Measurements from ENCODE around the gene RDH5. TPM values are rescaled to one million over a fixed set of nuclear protein-coding genes. Genes with fewer than 3 reads are reported as not detected.

RDH5 gene
- total RNA-seq, 4 donors from 2014 or later, result 0.94 to 9.7 (median 6.8) TPM

- 90 to 93% methylated on average over 5 of the region's 5 CpGs for WGBS, 2 donors
- intact Hi-C loops (cut with DNase I), result no loop called here
Observed at GRCh38 chr12:55679691-55680090, 40.5 kb upstream of the RDH5 start.

DNA sequence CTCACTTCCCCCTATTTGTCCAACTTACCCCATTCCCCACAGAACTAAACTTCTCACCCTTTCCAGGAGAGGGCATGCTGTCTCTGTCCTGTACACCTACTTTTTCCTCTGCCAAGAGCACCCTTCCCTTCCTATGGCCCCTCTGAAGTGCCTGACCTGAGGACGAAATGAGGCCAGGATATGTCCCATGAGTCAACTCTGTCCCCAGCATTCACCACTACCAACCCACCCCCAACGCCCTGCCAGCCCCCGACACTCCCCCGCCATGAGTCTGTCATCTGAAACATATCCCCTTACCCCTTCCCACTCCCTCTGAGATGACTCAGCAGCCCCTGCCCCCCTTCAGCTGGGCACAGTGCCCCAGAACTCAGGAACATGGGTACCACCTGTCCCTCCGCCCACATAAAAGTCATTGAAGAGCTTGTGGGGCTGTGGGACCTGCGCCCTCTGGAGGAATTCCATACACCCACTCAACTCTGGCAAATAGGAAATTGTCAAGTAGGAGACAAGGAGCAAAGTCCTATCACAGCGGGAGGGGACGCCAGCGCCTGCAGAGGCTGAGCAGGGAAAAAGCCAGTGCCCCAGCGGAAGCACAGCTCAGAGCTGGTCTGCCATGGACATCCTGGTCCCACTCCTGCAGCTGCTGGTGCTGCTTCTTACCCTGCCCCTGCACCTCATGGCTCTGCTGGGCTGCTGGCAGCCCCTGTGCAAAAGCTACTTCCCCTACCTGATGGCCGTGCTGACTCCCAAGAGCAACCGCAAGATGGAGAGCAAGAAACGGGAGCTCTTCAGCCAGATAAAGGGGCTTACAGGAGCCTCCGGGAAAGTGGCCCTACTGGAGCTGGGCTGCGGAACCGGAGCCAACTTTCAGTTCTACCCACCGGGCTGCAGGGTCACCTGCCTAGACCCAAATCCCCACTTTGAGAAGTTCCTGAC is 38.8 kb upstream of the RDH5 start:
- no peak overlapping the region for H3K27ac ChIP-seq
- intact Hi-C loops (cut with DNase I), result no loop called here
- peak; percentile 74 to 89 for DNase-seq

More at GRCh38 chr12:55679691-55680090, 40.5 kb upstream of the RDH5 start:
- DNase-seq, result no peak
- no peak for TF ChIP-seq POLR2A (IDR thresholded peaks at IDR 0.05)
- TF ChIP-seq, protein P1, sequence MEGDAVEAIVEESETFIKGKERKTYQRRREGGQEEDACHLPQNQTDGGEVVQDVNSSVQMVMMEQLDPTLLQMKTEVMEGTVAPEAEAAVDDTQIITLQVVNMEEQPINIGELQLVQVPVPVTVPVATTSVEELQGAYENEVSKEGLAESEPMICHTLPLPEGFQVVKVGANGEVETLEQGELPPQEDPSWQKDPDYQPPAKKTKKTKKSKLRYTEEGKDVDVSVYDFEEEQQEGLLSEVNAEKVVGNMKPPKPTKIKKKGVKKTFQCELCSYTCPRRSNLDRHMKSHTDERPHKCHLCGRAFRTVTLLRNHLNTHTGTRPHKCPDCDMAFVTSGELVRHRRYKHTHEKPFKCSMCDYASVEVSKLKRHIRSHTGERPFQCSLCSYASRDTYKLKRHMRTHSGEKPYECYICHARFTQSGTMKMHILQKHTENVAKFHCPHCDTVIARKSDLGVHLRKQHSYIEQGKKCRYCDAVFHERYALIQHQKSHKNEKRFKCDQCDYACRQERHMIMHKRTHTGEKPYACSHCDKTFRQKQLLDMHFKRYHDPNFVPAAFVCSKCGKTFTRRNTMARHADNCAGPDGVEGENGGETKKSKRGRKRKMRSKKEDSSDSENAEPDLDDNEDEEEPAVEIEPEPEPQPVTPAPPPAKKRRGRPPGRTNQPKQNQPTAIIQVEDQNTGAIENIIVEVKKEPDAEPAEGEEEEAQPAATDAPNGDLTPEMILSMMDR (IDR thresholded peaks at IDR 0.05), result no peak
- H3K36me3 ChIP-seq, result no peaks in the 10 kb centered on the region
- no peak overlapping the region for H3K4me3 ChIP-seq (replicated peaks in 1 of 3)
- H3K9me3 ChIP-seq, result no peaks in the 10 kb centered on the region
- no peak overlapping the region for H3K27ac ChIP-seq
- peaks cover 10 to 13% of the 10 kb centered on the region in 2 donors for H3K4me1 ChIP-seq
- H3K27me3 ChIP-seq, result no peaks in the 10 kb centered on the region

DNA sequence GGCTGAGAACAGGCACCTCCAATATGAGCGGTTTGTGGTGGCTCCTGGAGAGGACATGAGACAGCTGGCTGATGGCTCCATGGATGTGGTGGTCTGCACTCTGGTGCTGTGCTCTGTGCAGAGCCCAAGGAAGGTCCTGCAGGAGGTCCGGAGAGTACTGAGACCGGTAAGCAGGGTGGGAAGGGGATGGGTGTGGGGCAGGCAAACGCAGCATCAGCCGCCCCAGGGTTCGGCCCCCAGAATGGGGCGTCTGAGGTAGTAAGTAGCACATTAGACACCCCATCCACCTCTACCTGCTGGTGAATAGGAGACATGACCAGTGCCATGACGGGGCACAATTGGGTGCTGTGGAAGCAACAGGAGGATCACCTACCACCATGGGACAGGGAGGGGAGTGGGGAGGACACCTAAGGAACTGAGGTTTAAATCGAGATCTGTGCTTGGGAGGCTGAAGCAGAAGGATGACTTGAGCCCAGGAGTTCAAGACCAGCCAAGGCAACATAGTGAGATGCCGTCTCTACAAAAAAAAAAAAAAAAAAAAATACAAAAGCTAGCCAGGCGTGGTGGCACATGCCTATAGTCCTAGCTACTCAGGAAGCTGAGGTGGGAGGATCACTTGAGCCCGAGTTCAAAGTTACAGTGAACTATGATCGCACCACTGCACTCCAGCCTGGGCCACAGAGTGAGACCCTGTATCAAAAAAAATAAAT is 38.0 kb upstream of the RDH5 start:
- H3K27ac ChIP-seq, result no peak overlapping the region
- DNase-seq, result no peak
- TF ChIP-seq POLR2A (IDR thresholded peaks at IDR 0.05), result no peak
- TF ChIP-seq, protein P1 (IDR thresholded peaks at IDR 0.05), result no peak
- WGBS, 2 donors, result 58 to 67% methylated on average over 9 to 12 of the region's 13 CpGs
- H3K4me3 ChIP-seq (replicated peaks in 1 of 3), result peak overlapping the region in 1 of 3 donors; percentile 10
- peaks cover 10 to 13% of the 10 kb centered on the region in 2 donors for H3K4me1 ChIP-seq
- no peaks in the 10 kb centered on the region for H3K36me3 ChIP-seq
- H3K27me3 ChIP-seq, result no peaks in the 10 kb centered on the region
- intact Hi-C loops (cut with DNase I), result no loop called here
- H3K9me3 ChIP-seq, result no peaks in the 10 kb centered on the region

More for the DNA sequence above, 38.8 kb upstream of the RDH5 start:
- Histone ChIP-seq H3K4me1 (peaks cover 10 to 13% of the 10 kb centered on the region in 2 donors), H3K9me3 (no peaks in the 10 kb centered on the region), H3K4me3 (replicated peaks in 1 of 3) (peak overlapping the region in 1 of 3 donors; percentile 10), H3K36me3 (no peaks in the 10 kb centered on the region), H3K27me3 (no peaks in the 10 kb centered on the region)
- 2 to 5% methylated on average over 8 to 15 of the region's 17 CpGs for WGBS, 2 donors
- no peak for TF ChIP-seq POLR2A (IDR thresholded peaks at IDR 0.05)
- TF ChIP-seq, protein P1 (IDR thresholded peaks at IDR 0.05), result peak in 4 of 6 experiments; percentile 24 to 30 (median 28)

DNA sequence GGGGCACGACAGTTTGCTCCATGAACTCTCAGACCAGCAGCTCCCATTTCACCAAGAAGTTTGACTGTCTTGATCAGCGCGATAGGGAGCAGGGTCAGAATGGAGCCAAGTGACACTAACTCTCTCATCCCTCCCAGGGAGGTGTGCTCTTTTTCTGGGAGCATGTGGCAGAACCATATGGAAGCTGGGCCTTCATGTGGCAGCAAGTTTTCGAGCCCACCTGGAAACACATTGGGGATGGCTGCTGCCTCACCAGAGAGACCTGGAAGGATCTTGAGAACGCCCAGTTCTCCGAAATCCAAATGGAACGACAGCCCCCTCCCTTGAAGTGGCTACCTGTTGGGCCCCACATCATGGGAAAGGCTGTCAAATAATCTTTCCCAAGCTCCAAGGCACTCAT is 36.5 kb upstream of the RDH5 start:
- Histone ChIP-seq H3K9me3 (no peaks in the 10 kb centered on the region), H3K27me3 (no peaks in the 10 kb centered on the region), H3K36me3 (no peaks in the 10 kb centered on the region), H3K4me1 (peaks cover 10 to 13% of the 10 kb centered on the region in 2 donors), H3K4me3 (replicated peaks in 1 of 3) (no peak overlapping the region), H3K27ac (no peak overlapping the region)
- intact Hi-C loops (cut with DNase I), result no loop called here
- no peak for DNase-seq
- TF ChIP-seq, protein P1 (IDR thresholded peaks at IDR 0.05), result no peak
- no peak for TF ChIP-seq POLR2A (IDR thresholded peaks at IDR 0.05)
- 90 to 94% methylated on average over 6 to 7 of the region's 7 CpGs for WGBS, 2 donors
